CD4-positive, alpha-beta T cell treated with Interleukin-21 for 1 hour (primary cell): ENCODE data around the gene GRIA1.
"Not testable (repeated sequence)": the region's sequence is repeated elsewhere in the genome, so short reads cannot be mapped to it uniquely, and the experiment has no call there.

Experiments
- DNase-seq: peaks from one replicate; pipeline ENCODE4 v3.0.0-alpha.2; 2020

Gene GRIA1

GRCh38 chr5:153791339-153791738, 300.9 kb downstream of the GRIA1 start:
- DNase-seq = no peak

GRCh38 chr5:153792305-153792704, 301.8 kb downstream of the GRIA1 start:
- no peak for DNase-seq

- DNase-seq = no peak
Measured at GRCh38 chr5:153793699-153794098, 303.2 kb downstream of the GRIA1 start.

- DNase-seq = no peak
Measured at GRCh38 chr5:153794327-153794726, 303.9 kb downstream of the GRIA1 start.

GRCh38 chr5:153796527-153796926, 306.1 kb downstream of the GRIA1 start:
- DNase-seq = no peak

GRCh38 chr5:153797484-153797883, 307.0 kb downstream of the GRIA1 start:
- DNase-seq = no peak

- no peak for DNase-seq
Measured at GRCh38 chr5:153798830-153799229, 308.4 kb downstream of the GRIA1 start.

GRCh38 chr5:153799466-153799865, 309.0 kb downstream of the GRIA1 start:
- DNase-seq = no peak

- DNase-seq = no peak
Measured at GRCh38 chr5:153802050-153802821, 311.8 kb downstream of the GRIA1 start.

- no peak for DNase-seq
Measured at GRCh38 chr5:153807801-153808200, 317.3 kb downstream of the GRIA1 start.

- DNase-seq = no peak
Measured at GRCh38 chr5:153809166-153809565, 318.7 kb downstream of the GRIA1 start.

- no peak for DNase-seq
Measured at GRCh38 chr5:153813901-153814300, 323.4 kb downstream of the GRIA1 start.

- no peak for DNase-seq
Measured at GRCh38 chr5:153816870-153817269, 326.4 kb downstream of the GRIA1 start.

- DNase-seq = no peak
Measured at GRCh38 chr5:153818626-153819025, 328.2 kb downstream of the GRIA1 start.

GRCh38 chr5:153823036-153823435, 332.6 kb downstream of the GRIA1 start:
- no peak for DNase-seq

- no peak for DNase-seq
Measured at GRCh38 chr5:153824909-153825308, 334.4 kb downstream of the GRIA1 start.

GRCh38 chr5:153827397-153827796, 336.9 kb downstream of the GRIA1 start:
- no peak for DNase-seq

- no peak for DNase-seq
Measured at GRCh38 chr5:153829510-153830065, 339.1 kb downstream of the GRIA1 start.

- DNase-seq = no peak
Measured at GRCh38 chr5:153831973-153832372, 341.5 kb downstream of the GRIA1 start.

GRCh38 chr5:153835891-153836515, 345.5 kb downstream of the GRIA1 start:
- no peak for DNase-seq

- DNase-seq = not testable (repeated sequence)
Measured at GRCh38 chr5:153849303-153850113, 359.0 kb downstream of the GRIA1 start.

GRCh38 chr5:153860195-153860886, 369.9 kb downstream of the GRIA1 start:
- no peak for DNase-seq

- not testable (repeated sequence) for DNase-seq
Measured at GRCh38 chr5:153862906-153863305, 372.4 kb downstream of the GRIA1 start.
